ENCODE results near the gene APOBEC3G.
"Not testable (repeated sequence)": the region's sequence is repeated elsewhere in the genome, so short reads cannot be mapped to it uniquely, and the experiment has no call there.

GRCh38 chr22:39061951-39062350 lies 15.1 kb upstream of the APOBEC3G start:
- TF ChIP-seq EZH2 (IDR thresholded peaks at IDR 0.05; ENCODE audit: low read depth) = not testable (repeated sequence)
- TF ChIP-seq, protein P1, sequence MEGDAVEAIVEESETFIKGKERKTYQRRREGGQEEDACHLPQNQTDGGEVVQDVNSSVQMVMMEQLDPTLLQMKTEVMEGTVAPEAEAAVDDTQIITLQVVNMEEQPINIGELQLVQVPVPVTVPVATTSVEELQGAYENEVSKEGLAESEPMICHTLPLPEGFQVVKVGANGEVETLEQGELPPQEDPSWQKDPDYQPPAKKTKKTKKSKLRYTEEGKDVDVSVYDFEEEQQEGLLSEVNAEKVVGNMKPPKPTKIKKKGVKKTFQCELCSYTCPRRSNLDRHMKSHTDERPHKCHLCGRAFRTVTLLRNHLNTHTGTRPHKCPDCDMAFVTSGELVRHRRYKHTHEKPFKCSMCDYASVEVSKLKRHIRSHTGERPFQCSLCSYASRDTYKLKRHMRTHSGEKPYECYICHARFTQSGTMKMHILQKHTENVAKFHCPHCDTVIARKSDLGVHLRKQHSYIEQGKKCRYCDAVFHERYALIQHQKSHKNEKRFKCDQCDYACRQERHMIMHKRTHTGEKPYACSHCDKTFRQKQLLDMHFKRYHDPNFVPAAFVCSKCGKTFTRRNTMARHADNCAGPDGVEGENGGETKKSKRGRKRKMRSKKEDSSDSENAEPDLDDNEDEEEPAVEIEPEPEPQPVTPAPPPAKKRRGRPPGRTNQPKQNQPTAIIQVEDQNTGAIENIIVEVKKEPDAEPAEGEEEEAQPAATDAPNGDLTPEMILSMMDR (conservative IDR thresholded peaks at IDR 0.05) = not testable (repeated sequence)
